SIG-M5 (cell line): Measurements from ENCODE around the gene FXYD4.

Experiments
- DNase-seq: peaks from one replicate; lab custom pipeline; 2025; lab: John Stamatoyannopoulos, UW

The FXYD4 gene

GRCh38 chr10:43396061-43396927 lies 24.9 kb downstream of the FXYD4 start:
- no peak for DNase-seq

GRCh38 chr10:43396928-43397624 lies 25.6 kb downstream of the FXYD4 start:
- DNase-seq, result peak; percentile 59

- DNase-seq, result no peak
Observed at GRCh38 chr10:43398939-43399319, 27.5 kb downstream of the FXYD4 start.

- DNase-seq, result no peak
Observed at GRCh38 chr10:43399320-43400310, 28.2 kb downstream of the FXYD4 start.

GRCh38 chr10:43401627-43402026 lies 30.2 kb downstream of the FXYD4 start:
- DNase-seq, result no peak

- no peak for DNase-seq
Observed at GRCh38 chr10:43402176-43402575, 30.7 kb downstream of the FXYD4 start.

- DNase-seq, result no peak
Observed at GRCh38 chr10:43402880-43403452, 31.5 kb downstream of the FXYD4 start.

GRCh38 chr10:43403911-43404703 lies 32.7 kb downstream of the FXYD4 start:
- no peak for DNase-seq

GRCh38 chr10:43404704-43405084 lies 33.3 kb downstream of the FXYD4 start:
- no peak for DNase-seq

- no peak for DNase-seq
Observed at GRCh38 chr10:43407148-43407575, 35.7 kb downstream of the FXYD4 start.

- DNase-seq, result peak; percentile 52
Observed at GRCh38 chr10:43407576-43408330, 36.3 kb downstream of the FXYD4 start.

GRCh38 chr10:43408331-43408709 lies 36.9 kb downstream of the FXYD4 start:
- no peak for DNase-seq

GRCh38 chr10:43408710-43409384 lies 37.4 kb downstream of the FXYD4 start, which contains the start of gene HNRNPF:
Gene HNRNPF, minus strand, starts transcription at chr10:43409186. Its CDS starts 21,302 bp downstream, at chr10:43387884.
- DNase-seq, result peak; percentile 29

GRCh38 chr10:43409385-43410109 lies 38.1 kb downstream of the FXYD4 start:
- DNase-seq, result no peak

GRCh38 chr10:43410345-43410744 lies 38.9 kb downstream of the FXYD4 start:
- DNase-seq, result no peak

GRCh38 chr10:43411536-43411935 lies 40.1 kb downstream of the FXYD4 start:
- DNase-seq, result no peak

- no peak for DNase-seq
Observed at GRCh38 chr10:43415544-43415943, 44.1 kb downstream of the FXYD4 start.

GRCh38 chr10:43417950-43418768 lies 46.7 kb downstream of the FXYD4 start:
- DNase-seq, result peak; percentile 84
